Limb (tissue), 2 donors: ENCODE measurements around the gene TTC9B.

ENCODE experiments used
- DNase-seq, 2 donors: peaks; one replicate each; pipeline ENCODE4 v3.0.0-alpha.2; 2016; ENCODE audit errors: extremely low spot score in 2 of 2

TTC9B gene

GRCh38 chr19:40217934-40218890 is at the start of gene TTC9B:
Gene TTC9B (minus strand): TSS chr19:40218384. CDS start chr19:40218381, 3 bp downstream.
- DNase-seq: peak in 1 of 2 donors; percentile 78

GRCh38 chr19:40267601-40267997 is 49.4 kb upstream of the TTC9B start:
- no peak for DNase-seq

GRCh38 chr19:40266912-40267600 is 48.9 kb upstream of the TTC9B start:
- DNase-seq: no peak

GRCh38 chr19:40266119-40266518 is 47.9 kb upstream of the TTC9B start:
- no peak for DNase-seq

- no peak for DNase-seq
Observed at GRCh38 chr19:40265763-40266099, 47.5 kb upstream of the TTC9B start.

- DNase-seq: no peak
Observed at GRCh38 chr19:40265055-40265762, 47.0 kb upstream of the TTC9B start.

GRCh38 chr19:40264314-40265054 is 46.3 kb upstream of the TTC9B start:
- no peak for DNase-seq

- no peak for DNase-seq
Observed at GRCh38 chr19:40263440-40264313, 45.5 kb upstream of the TTC9B start.

GRCh38 chr19:40262422-40262821 is 44.2 kb upstream of the TTC9B start:
- no peak for DNase-seq

GRCh38 chr19:40261631-40262030 is 43.4 kb upstream of the TTC9B start:
- DNase-seq: no peak

GRCh38 chr19:40257096-40257517 is 38.9 kb upstream of the TTC9B start:
- DNase-seq: no peak

GRCh38 chr19:40256512-40256911 is 38.3 kb upstream of the TTC9B start:
- DNase-seq: no peak

GRCh38 chr19:40255619-40256166 is 37.5 kb upstream of the TTC9B start:
- no peak for DNase-seq

GRCh38 chr19:40254714-40255418 is 36.7 kb upstream of the TTC9B start:
- no peak for DNase-seq

GRCh38 chr19:40253611-40254092 is 35.5 kb upstream of the TTC9B start:
- DNase-seq: no peak

GRCh38 chr19:40252395-40252794 is 34.2 kb upstream of the TTC9B start:
- DNase-seq: no peak

- no peak for DNase-seq
Observed at GRCh38 chr19:40251991-40252390, 33.8 kb upstream of the TTC9B start.

GRCh38 chr19:40251244-40251643 is 33.1 kb upstream of the TTC9B start:
- DNase-seq: no peak

- DNase-seq: no peak
Observed at GRCh38 chr19:40249781-40250180, 31.6 kb upstream of the TTC9B start.
